Liver (tissue), 9 donors: ENCODE measurements around the gene NKTR. TPM values are rescaled to one million over a fixed set of nuclear protein-coding genes. Genes with fewer than 3 reads are reported as not detected.

Experiments used
- DNase-seq: peaks from one replicate; pipeline ENCODE4 v3.0.0-alpha.2; 2017; ENCODE audit warnings: low spot score
- H3K27ac ChIP-seq, 2 donors: one replicate each; pipeline ENCODE4 v1.7.0; 2013; ENCODE audit warnings: inconsistent platforms in 2 of 2, low read length in 2 of 2, control low read depth in 1 of 2, low read depth in 1 of 2, mild to moderate bottlenecking in 1 of 2
- H3K27me3 ChIP-seq, 4 donors: one replicate each; pipeline versions ENCODE4 v1.6.1 to v1.7.0; 2013; ENCODE audit warnings: low read length in 3 of 4, inconsistent platforms in 1 of 4, mild to moderate bottlenecking in 1 of 4, moderate library complexity in 1 of 4; ENCODE audit not compliant: control insufficient read depth in 4 of 4, insufficient read depth in 4 of 4
- H3K36me3 ChIP-seq, 4 donors: one replicate each; pipeline versions ENCODE4 v1.6.1 to v1.7.0; 2013; ENCODE audit warnings: low read length in 3 of 4, mild to moderate bottlenecking in 3 of 4, low read depth in 1 of 4, moderate library complexity in 1 of 4; ENCODE audit not compliant: control insufficient read depth in 4 of 4, insufficient read depth in 3 of 4
- H3K4me1 ChIP-seq, 4 donors: one replicate each; pipeline versions ENCODE4 v1.6.1 to v1.7.0; 2013; ENCODE audit warnings: low read length in 3 of 4, mild to moderate bottlenecking in 3 of 4, moderate library complexity in 1 of 4; ENCODE audit not compliant: control insufficient read depth in 4 of 4, insufficient read depth in 4 of 4
- H3K4me3 ChIP-seq, 3 donors: one replicate each; pipeline versions ENCODE4 v1.6.1 to v1.7.0; 2013; ENCODE audit warnings: low read length in 3 of 3, control low read depth in 1 of 3, low read depth in 1 of 3, mild to moderate bottlenecking in 1 of 3
- H3K9ac ChIP-seq, 2 donors: one replicate each; pipeline ENCODE4 v1.7.0; 2013; ENCODE audit warnings: low read length in 2 of 2, mild to moderate bottlenecking in 2 of 2, moderate library complexity in 2 of 2, control low read depth in 1 of 2, low read depth in 1 of 2
- H3K9me3 ChIP-seq, 4 donors: one replicate each; pipeline versions ENCODE4 v1.6.1 to v1.7.0; 2013; ENCODE audit warnings: low read length in 3 of 4; ENCODE audit not compliant: control insufficient read depth in 4 of 4
- ATF3 ChIP-seq: IDR thresholded peaks from 2 replicates; pipeline ENCODE4 v1.6.1; 2016; ENCODE audit warnings: antibody characterized with exemption
- CTCF ChIP-seq: fragments of 150-350 bp; IDR thresholded peaks from 2 replicates; pipeline ENCODE4 v1.5.1; 2017; ENCODE audit warnings: improper control_type of control experiment, low read depth, low read length; ENCODE audit not compliant: missing input control
- EGR1 ChIP-seq, 2 donors: IDR thresholded peaks; 2 replicates each; pipeline ENCODE4 v1.6.1; 2016 to 2018; ENCODE audit warnings: antibody characterized with exemption in 2 of 2, low read depth in 2 of 2
- FOXA1 ChIP-seq: IDR thresholded peaks from 2 replicates; pipeline ENCODE4 v1.6.1; 2016; ENCODE audit warnings: antibody characterized with exemption
- FOXA2 ChIP-seq: IDR thresholded peaks from 2 replicates; pipeline ENCODE4 v1.6.1; 2016; ENCODE audit warnings: antibody characterized with exemption
- GABPA ChIP-seq, 2 donors: IDR thresholded peaks in 1 of 2; conservative IDR thresholded peaks in 1 of 2; 2 replicates each; pipeline ENCODE4 v1.6.1; 2016; ENCODE audit warnings: antibody characterized with exemption in 2 of 2, mild to moderate bottlenecking in 1 of 2, moderate library complexity in 1 of 2
- HNF4A ChIP-seq, 2 donors: conservative IDR thresholded peaks; 2 replicates each; pipeline ENCODE4 v1.6.1; 2016; ENCODE audit warnings: antibody characterized with exemption in 2 of 2, mild to moderate bottlenecking in 2 of 2
- HNF4G ChIP-seq: IDR thresholded peaks from 2 replicates; pipeline ENCODE4 v1.6.1; 2016; ENCODE audit warnings: antibody characterized with exemption
- JUND ChIP-seq, 2 donors: IDR thresholded peaks; 2 replicates each; pipeline ENCODE4 v1.6.1; 2016; ENCODE audit warnings: antibody characterized with exemption in 2 of 2
- RAD21 ChIP-seq, 2 donors: IDR thresholded peaks; 2 replicates each; pipeline ENCODE4 v1.6.1; 2016; ENCODE audit warnings: antibody characterized with exemption in 2 of 2, mild to moderate bottlenecking in 2 of 2
- RXRA ChIP-seq, 2 donors: IDR thresholded peaks; 2 replicates each; pipeline ENCODE4 v1.6.1; 2017 to 2018; ENCODE audit warnings: antibody characterized with exemption in 2 of 2, mild to moderate bottlenecking in 1 of 2
- SP1 ChIP-seq: IDR thresholded peaks from 2 replicates; pipeline ENCODE4 v1.6.1; 2018; ENCODE audit warnings: antibody characterized with exemption, mild to moderate bottlenecking
- TAF1 ChIP-seq: conservative IDR thresholded peaks from 2 replicates; pipeline ENCODE4 v1.6.1; 2016; ENCODE audit warnings: antibody characterized with exemption, mild to moderate bottlenecking
- YY1 ChIP-seq: IDR thresholded peaks from 2 replicates; pipeline ENCODE4 v1.6.1; 2016; ENCODE audit warnings: antibody characterized with exemption, mild to moderate bottlenecking
- ZBTB33 ChIP-seq: IDR thresholded peaks from 2 replicates; pipeline ENCODE4 v1.6.1; 2016; ENCODE audit warnings: antibody characterized with exemption
- WGBS: extraction: QIAGEN DNeasy Blood & Tissue Kit; methylation state at CpG from one replicate; pipeline ENCODE4 v1.1.7; 2013; 5-methylcytosine and 5-hydroxymethylcytosine counted together
- polyA plus RNA-seq, 2 donors: library from polyadenylated mRNA; stranded (reverse) in 1 of 2; unstranded in 1 of 2; fragments of 200-250 nt in 1 of 2; fragments of >200 nt in 1 of 2; fragmentation: Nextera tagmentation in 1 of 2; extraction: Ambion mirVana in 1 of 2; gene quantifications; one replicate each; pipeline versions ENCODE4 v1.2.1 to v1.2.3, GENCODE V29; 2013 to 2015
- total RNA-seq, 2 donors: library from RNA; depleted of rRNA; stranded (reverse); fragments of >200 nt; gene quantifications; one replicate each; pipeline ENCODE4 v1.2.3, GENCODE V29; 2014
- TF ChIP-seq, protein P1 (sequence below): IDR thresholded peaks from 2 replicates; pipeline ENCODE4 v1.6.1; 2016; ENCODE audit warnings: antibody characterized with exemption, mild to moderate bottlenecking
- TF ChIP-seq, protein P2 (sequence below): IDR thresholded peaks from 2 replicates; pipeline ENCODE4 v1.6.1; 2016; ENCODE audit warnings: antibody characterized with exemption
- donor health status: healthy.
- donor health status: healthy.
- donor health status: healthy.
- donor health status: healthy.
- donor health status: healthy.

Gene NKTR
- total and polyA plus RNA-seq, 4 donors: 5.8 to 75.5 (median 28.1) TPM

DNA sequence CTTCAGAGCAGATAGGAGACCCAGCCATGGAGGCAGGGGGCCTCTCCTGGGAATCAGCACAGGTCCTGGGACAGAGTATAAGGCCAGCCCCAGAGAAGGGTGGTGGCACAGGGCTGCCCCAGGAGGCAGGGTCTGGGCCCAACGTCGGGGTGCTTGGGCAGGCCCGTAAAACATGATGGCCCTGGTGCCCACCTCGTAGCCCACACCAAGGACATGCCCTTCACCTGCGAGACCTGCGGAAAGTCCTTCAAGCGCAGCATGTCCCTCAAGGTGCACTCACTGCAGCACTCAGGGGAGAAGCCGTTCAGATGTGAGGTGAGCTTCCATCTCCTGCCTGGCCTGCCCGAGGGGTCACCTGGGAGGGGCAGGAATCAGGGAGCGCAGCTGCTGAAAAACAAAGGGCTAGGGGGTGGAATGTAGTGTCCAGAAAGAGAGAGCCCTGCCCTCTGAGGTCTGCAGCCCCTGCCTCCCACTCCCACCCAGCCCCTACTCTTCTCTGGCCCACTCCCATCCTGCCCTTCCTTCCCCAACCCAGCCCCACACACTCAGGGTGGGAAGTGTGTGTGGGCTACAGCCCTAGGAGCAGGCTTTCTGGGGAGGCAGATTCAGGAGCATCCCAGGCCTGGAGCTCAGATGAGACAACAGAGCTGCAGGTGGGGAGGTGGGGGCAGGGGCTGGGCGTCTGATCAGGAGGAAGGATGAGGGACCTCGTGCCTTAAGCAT is 62.5 kb downstream of the NKTR start:
- DNase-seq: no peak
- Histone ChIP-seq H3K27ac (no peak overlapping the region), H3K36me3 (peaks cover 0 to 4% (median 1%) of the 10 kb centered on the region in 4 donors), H3K4me1 (no peaks in the 10 kb centered on the region), H3K27me3 (no peaks in the 10 kb centered on the region), H3K4me3 (no peak overlapping the region), H3K9me3 (no peaks in the 10 kb centered on the region), H3K9ac (no peak overlapping the region)
- 94% methylated on average over 12 of the region's 12 CpGs for WGBS
- TF ChIP-seq ZBTB33: no peak
- no peak for TF ChIP-seq SP1
- TF ChIP-seq FOXA2: no peak
- TF ChIP-seq, protein P1, sequence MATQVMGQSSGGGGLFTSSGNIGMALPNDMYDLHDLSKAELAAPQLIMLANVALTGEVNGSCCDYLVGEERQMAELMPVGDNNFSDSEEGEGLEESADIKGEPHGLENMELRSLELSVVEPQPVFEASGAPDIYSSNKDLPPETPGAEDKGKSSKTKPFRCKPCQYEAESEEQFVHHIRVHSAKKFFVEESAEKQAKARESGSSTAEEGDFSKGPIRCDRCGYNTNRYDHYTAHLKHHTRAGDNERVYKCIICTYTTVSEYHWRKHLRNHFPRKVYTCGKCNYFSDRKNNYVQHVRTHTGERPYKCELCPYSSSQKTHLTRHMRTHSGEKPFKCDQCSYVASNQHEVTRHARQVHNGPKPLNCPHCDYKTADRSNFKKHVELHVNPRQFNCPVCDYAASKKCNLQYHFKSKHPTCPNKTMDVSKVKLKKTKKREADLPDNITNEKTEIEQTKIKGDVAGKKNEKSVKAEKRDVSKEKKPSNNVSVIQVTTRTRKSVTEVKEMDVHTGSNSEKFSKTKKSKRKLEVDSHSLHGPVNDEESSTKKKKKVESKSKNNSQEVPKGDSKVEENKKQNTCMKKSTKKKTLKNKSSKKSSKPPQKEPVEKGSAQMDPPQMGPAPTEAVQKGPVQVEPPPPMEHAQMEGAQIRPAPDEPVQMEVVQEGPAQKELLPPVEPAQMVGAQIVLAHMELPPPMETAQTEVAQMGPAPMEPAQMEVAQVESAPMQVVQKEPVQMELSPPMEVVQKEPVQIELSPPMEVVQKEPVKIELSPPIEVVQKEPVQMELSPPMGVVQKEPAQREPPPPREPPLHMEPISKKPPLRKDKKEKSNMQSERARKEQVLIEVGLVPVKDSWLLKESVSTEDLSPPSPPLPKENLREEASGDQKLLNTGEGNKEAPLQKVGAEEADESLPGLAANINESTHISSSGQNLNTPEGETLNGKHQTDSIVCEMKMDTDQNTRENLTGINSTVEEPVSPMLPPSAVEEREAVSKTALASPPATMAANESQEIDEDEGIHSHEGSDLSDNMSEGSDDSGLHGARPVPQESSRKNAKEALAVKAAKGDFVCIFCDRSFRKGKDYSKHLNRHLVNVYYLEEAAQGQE: no peak
- TF ChIP-seq EGR1 (IDR thresholded peaks at IDR 0.05; ENCODE audit: low read depth in 2 of 2): no peak
- TF ChIP-seq ATF3: no peak
- no peak for TF ChIP-seq TAF1

DNA sequence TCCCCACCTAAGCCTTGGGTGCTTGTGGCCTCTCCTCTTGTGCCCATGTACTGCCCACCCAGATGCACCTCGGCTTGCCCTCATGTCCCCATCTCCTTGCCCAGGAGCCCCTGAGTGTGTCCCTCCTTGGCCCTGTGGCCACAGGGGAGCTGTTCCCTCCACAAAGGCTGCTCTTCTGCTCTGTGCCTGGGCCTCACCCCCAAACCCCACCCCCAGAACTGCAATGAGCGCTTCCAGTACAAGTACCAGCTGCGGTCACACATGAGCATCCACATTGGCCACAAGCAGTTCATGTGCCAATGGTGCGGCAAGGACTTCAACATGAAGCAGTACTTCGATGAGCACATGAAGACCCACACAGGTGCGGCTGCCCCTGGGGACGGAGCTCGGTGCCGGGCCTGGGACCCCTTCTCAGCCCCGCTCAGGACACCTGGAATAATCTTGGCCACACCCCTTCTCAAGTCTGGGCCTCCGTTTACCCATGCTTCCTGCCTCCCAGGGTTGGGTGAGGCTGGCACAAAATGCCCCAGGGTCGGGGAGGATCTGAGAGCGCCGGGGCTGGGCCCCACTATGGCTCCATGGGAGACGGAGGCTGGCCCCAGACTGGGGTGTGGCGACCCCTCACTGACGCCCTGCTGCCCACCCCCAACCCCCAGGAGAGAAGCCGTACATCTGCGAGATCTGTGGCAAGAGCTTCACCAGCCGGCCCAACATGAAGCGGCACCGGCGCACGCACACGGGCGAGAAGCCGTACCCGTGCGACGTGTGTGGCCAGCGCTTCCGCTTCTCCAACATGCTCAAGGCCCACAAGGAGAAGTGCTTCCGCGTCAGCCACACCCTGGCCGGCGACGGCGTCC is 63.3 kb downstream of the NKTR start:
- Histone ChIP-seq H3K27ac (no peak overlapping the region), H3K9me3 (peaks cover 0 to 1% (median 0%) of the 10 kb centered on the region in 4 donors), H3K27me3 (no peaks in the 10 kb centered on the region), H3K9ac (no peak overlapping the region), H3K4me3 (no peak overlapping the region), H3K36me3 (no peaks in the 10 kb centered on the region), H3K4me1 (no peaks in the 10 kb centered on the region)
- TF ChIP-seq, protein P2, sequence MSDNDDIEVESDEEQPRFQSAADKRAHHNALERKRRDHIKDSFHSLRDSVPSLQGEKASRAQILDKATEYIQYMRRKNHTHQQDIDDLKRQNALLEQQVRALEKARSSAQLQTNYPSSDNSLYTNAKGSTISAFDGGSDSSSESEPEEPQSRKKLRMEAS: no peak
- TF ChIP-seq EGR1 (IDR thresholded peaks at IDR 0.05; ENCODE audit: low read depth in 2 of 2) (no peak), RXRA (IDR thresholded peaks at IDR 0.05) (no peak), GABPA (IDR thresholded peaks at IDR 0.05 in 1 of 2, conservative IDR thresholded peaks at IDR 0.05 in 1 of 2) (no peak), JUND (IDR thresholded peaks at IDR 0.05) (no peak), HNF4A (conservative IDR thresholded peaks at IDR 0.05) (no peak), ATF3 (no peak), CTCF (no peak), RAD21 (IDR thresholded peaks at IDR 0.05) (no peak), FOXA1 (no peak), YY1 (no peak), HNF4G (no peak)
- TF ChIP-seq, protein P1: no peak
- DNase-seq: no peak
- 91% methylated on average over 38 of the region's 38 CpGs for WGBS
